ENCODE data around the gene TNFRSF6B. TPM values are rescaled to one million over a fixed set of nuclear protein-coding genes. Genes with fewer than 3 reads are reported as not detected.

Gene TNFRSF6B
- total RNA-seq: 127 and 248 TPM in 2 replicates

GRCh38 chr20:63696628-63697356 lies at the start of gene TNFRSF6B:
TNFRSF6B (plus strand) TSS chr20:63696652; CDS start chr20:63696768, 116 bp downstream.

GRCh38 chr20:63653041-63653973 lies 43.1 kb upstream of the TNFRSF6B start, which contains the start of gene STMN3:
STMN3 (minus strand) TSS chr20:63653424; CDS start chr20:63653345, 79 bp downstream.

GRCh38 chr20:63657937-63658748 lies 38.3 kb upstream of the TNFRSF6B start, which contains the start of gene RTEL1:
RTEL1 (plus strand) TSS chr20:63658312; CDS start chr20:63659403, 1,091 bp downstream.

GRCh38 chr20:63707558-63708300 lies 11.3 kb downstream of the TNFRSF6B start, which contains the start of the genes ARFRP1 and ZGPAT:
ARFRP1 (minus strand) TSS chr20:63707976; CDS start chr20:63707091, 885 bp downstream.
ZGPAT (plus strand) TSS chr20:63708039; CDS start chr20:63708581, 542 bp downstream.

GRCh38 chr20:63735859-63736718 lies 39.6 kb downstream of the TNFRSF6B start, which contains the start of gene LIME1:
LIME1 (plus strand) TSS chr20:63736664; CDS start chr20:63737550, 886 bp downstream.

GRCh38 chr20:63739130-63740069 lies 42.9 kb downstream of the TNFRSF6B start, which contains the start of gene SLC2A4RG:
SLC2A4RG (plus strand) TSS chr20:63739776; CDS start chr20:63739913, 137 bp downstream.

Other genes with a start within 250 kb of the TNFRSF6B start
- gene KCNQ2, start 224.0 kb upstream of the TNFRSF6B start, total RNA-seq: not detected in 2 replicates
- gene EEF1A2, start 197.6 kb upstream of the TNFRSF6B start, total RNA-seq: 3.4 and 12.5 TPM in 2 replicates
- gene PPDPF, start 175.9 kb upstream of the TNFRSF6B start, total RNA-seq: 303 and 325 TPM in 2 replicates
- gene PTK6, start 159.3 kb upstream of the TNFRSF6B start, total RNA-seq: not detected in 2 replicates
- gene SRMS, start 148.9 kb upstream of the TNFRSF6B start, total RNA-seq: not detected in 2 replicates
- 0.16 and 1.1 TPM in 2 replicates for gene FNDC11, start 142.5 kb upstream of the TNFRSF6B start, total RNA-seq
- gene HELZ2, start 122.4 kb upstream of the TNFRSF6B start, total RNA-seq: 37.2 and 45.9 TPM in 2 replicates
- gene GMEB2, start 69.6 kb upstream of the TNFRSF6B start, total RNA-seq: 12.1 and 13.1 TPM in 2 replicates
- 20.7 and 69.0 TPM in 2 replicates for gene STMN3, start 43.2 kb upstream of the TNFRSF6B start, total RNA-seq
- gene RTEL1, start 38.3 kb upstream of the TNFRSF6B start, total RNA-seq: 14.2 and 24.3 TPM in 2 replicates
- 35.5 and 39.4 TPM in 2 replicates for gene ARFRP1, start 11.3 kb downstream of the TNFRSF6B start, total RNA-seq
- gene ZGPAT, start 11.4 kb downstream of the TNFRSF6B start, total RNA-seq: 29.5 and 34.1 TPM in 2 replicates
- 3.9 and 6.5 TPM in 2 replicates for gene LIME1, start 40.0 kb downstream of the TNFRSF6B start, total RNA-seq
- gene SLC2A4RG, start 43.1 kb downstream of the TNFRSF6B start, total RNA-seq: 68.1 and 97.0 TPM in 2 replicates
- gene ZBTB46, start 134.6 kb downstream of the TNFRSF6B start, total RNA-seq: 1.8 and 5.6 TPM in 2 replicates
- gene ABHD16B, start 164.8 kb downstream of the TNFRSF6B start, total RNA-seq: not detected in 2 replicates
- gene TPD52L2, start 168.6 kb downstream of the TNFRSF6B start, total RNA-seq: 99.1 and 136 TPM in 2 replicates
- 39.3 and 46.8 TPM in 2 replicates for gene DNAJC5, start 198.5 kb downstream of the TNFRSF6B start, total RNA-seq